ENCODE data around the gene OTUD5.
"Not testable (repeated sequence)": the region's sequence is repeated elsewhere in the genome, so short reads cannot be mapped to it uniquely, and the experiment has no call there.

Gene OTUD5

GRCh38 chrX:48905090-48905790, 52.2 kb downstream of the OTUD5 start:
- no peak for DNase-seq

GRCh38 chrX:48904626-48905025, 52.8 kb downstream of the OTUD5 start:
- DNase-seq: no peak

DNA sequence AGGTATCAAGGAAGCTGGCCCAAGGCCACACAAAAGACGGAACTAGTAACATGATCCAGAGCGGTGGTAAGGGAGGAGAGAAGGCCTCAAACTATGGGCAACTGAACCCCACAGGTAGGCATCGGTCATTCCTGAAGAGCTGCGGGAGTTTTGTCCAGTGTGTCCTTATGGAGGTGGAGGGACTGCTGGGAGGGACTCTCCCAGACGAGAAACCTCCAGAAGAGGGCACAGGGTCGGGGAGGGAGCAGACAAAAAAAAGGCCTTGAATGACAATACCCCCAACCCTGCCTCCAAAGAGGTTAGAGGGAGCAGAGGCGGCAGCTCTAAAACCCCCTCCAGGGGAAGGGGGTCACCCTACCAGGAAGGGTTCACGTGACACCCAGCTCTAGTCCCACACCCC, 53.2 kb downstream of the OTUD5 start:
- DNase-seq: no peak

GRCh38 chrX:48903290-48903689, 54.1 kb downstream of the OTUD5 start:
- DNase-seq: no peak

DNA sequence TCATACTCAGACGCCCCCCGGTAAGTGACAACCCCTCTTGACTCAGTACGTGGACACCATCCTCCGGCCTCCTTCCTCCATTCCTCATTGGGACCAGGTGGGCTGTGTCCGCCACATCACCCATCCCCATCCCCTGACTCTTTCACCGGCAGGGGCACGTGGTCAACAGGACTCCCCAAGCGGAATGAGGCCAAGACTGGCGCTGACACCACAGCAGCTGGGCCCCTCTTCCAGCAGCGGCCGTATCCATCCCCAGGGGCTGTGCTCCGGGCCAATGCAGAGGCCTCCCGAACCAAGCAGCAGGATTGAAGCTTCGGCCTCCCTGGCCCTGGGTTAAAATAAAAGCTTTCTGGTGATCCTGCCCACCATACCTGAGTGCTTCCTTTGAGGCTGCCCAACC, 54.6 kb downstream of the OTUD5 start:
- DNase-seq: no peak

GRCh38 chrX:48902135-48902534, 55.3 kb downstream of the OTUD5 start:
- no peak for DNase-seq

DNA sequence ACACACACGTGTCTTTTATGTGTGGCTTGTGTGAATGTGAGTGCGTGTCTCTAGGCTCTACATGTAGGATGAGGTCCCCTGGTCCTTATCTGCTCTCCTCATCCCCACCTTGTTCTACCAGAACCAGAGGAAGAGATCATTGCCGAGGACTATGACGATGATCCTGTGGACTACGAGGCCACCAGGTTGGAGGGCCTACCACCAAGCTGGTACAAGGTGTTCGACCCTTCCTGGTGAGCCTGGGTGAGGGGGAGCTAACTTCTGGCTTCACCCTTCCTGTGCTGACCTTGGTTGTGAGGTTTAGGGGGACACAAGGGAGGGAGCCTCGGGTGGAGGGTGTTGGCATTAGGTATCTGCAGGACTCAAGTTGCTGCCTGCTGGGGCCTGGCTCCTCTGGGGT, 56.3 kb downstream of the OTUD5 start:
- no peak for DNase-seq

GRCh38 chrX:48899078-48899410, 58.4 kb downstream of the OTUD5 start:
- no peak for DNase-seq

DNA sequence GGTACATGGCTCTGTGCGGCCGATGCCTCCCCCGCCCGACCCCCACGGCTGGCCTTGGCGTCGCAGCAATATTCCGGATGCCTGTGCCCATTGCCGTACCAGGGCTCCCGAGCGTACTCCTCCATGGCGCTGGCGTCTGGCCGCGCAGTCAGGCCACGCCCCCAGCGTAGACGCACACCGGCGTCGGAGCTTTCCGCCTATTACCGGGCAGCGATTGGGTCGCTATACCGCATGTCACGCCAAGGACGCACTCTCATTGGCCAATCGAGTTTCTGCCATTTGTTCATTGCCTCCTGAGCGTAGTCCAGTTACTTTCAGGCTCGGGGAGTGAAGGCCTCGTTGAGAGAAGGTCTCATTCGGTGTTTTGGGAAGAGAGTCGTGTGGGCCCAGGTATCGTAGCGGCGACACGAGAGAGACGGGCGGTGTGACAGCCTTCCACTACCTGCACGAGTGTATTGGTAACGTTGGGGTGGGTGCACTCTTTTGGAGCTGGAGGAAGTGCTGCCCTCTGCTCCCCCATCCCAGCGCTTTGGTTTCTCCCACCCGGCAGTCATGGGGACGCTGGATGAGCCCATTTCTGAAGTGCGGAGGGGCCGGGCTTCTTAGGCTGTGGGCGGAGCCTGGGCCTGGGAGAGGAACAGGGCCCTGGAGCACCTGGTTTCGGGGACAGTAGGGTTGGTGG, 59.6 kb downstream of the OTUD5 start, which contains the start of the genes PQBP1 and TIMM17B:
Gene PQBP1, plus strand, starts transcription at position 306 of the 682 bp plus-strand sequence. CDS start 580 bp downstream, outside the sequence.
Gene TIMM17B, minus strand, starts transcription at position 144 of the 682 bp plus-strand sequence. Its CDS starts 19 bp downstream, at position 125.
- peak; percentile 90 to 98 for DNase-seq

DNA sequence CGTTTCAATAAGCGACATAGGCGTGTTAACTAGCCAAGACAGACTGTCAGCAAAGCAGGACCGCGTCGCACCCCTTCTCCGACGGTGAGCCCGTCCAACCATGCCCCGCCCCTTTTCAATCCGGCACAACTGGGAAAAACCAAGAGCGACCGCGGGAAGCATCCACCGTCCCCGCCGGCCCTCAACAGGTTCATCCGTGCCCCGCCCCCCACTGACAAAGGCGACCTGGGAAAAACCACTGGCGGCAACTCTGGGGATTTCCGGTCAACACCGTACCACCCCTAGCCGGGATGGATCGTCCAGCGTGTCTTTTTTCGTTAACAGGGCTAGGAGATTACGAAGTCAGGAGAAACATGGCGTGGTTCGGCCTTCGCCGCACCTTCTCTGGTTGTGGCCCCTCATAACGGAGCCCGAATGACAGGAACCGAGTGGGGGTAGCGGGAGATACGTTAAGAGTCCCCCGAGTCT, 60.2 kb downstream of the OTUD5 start:
- DNase-seq: peak; percentile 79 to 84

- peak in 1 of 2 experiments; percentile 39 for DNase-seq
These were observed 60.8 kb downstream of the OTUD5 start for GRCh38 chrX:48896611-48897011.

DNA sequence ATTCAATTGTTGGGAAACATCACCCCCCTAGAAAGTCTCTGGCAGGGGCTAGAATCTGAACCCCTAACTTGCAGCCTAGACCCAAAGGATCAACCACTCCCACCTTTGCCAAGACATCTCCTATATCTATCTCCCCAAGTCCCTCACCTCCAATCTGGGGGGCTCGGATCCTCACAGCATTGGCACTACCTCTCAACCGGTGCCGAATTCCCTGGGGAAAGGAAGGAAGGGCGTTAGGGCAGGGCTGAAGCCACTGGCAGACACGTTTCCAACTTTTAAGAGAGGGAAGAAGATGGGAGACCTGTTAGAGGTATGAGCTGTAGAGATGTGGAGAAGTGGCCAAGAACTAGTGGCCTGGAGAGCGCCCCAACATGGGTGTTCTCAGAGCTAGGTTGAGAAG, 62.5 kb downstream of the OTUD5 start:
- DNase-seq: no peak

- no peak for DNase-seq
These were observed 63.7 kb downstream of the OTUD5 start for GRCh38 chrX:48893556-48894348.

DNA sequence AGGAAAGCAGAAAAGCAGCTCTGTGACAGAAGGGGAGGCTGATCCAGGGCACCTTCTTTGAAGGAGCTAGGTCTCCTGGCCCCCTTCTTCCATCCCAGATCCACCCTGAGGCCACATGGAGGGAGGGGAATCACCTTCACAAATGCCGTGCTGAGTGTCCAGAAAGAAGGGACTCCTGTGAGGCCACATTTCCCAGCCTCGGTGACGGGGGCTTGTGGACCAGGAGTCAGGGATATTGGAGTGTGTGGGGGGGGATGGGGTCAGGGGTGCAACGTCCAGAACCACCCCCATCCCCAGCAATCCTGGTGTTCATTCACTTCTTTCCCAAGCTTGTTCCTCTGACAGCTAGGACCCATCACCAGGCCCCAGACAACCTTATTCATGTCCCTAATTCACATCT, 64.5 kb downstream of the OTUD5 start:
- no peak for DNase-seq

- peak; percentile 78 for DNase-seq
These were observed 65.8 kb downstream of the OTUD5 start for GRCh38 chrX:48891402-48892288.

GRCh38 chrX:48890934-48891401, 66.4 kb downstream of the OTUD5 start:
- DNase-seq: no peak

DNA sequence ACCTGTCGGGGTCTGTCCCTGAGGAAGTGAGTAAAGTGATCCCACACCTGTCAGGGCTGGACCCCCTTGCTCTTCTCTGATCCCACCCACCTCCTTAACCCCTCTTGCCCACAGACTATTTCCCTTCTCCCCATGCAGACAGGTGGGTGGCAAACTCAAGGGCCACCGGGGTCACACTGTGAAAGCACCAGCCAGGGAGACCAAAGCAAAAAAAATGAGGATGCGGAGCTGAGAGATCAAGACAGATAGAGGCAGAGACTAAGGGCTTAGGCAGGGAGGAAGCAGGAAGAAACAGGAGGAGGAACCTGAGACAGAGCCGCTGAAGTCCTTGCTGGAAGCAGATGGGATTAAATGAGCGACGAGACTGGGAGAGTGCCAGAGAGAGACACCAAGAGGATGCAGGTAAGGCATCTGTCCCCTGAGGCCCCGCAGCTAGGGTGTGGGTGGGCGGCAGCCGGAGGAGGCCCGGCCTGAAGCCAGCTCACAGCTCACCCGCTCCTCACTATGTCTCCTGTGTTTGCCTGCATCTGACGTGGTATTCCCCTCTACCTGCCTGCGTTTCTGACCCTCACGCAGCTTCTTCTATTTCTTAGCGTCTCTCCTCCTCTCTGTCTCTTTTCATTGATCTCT, 67.0 kb downstream of the OTUD5 start:
- DNase-seq: no peak

DNA sequence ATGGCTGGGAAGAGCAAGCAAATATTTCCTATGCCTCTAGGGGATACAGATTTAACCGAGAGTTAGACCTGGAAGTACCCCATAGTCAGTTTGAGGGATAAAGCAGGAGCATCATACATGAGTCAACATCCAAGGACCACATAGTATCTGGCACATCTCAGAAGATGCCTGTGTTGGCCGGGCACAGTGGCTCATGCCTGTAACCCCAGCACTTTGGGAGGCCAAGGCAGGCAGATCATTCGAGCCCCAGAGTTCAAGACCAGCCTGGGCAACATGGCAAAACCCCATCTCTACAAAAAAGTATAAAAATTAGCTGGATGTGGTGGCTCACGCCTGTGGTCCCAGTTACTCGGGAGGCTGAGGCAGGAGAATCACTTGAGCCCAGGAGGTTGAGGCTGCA, 70.8 kb downstream of the OTUD5 start:
- DNase-seq: not testable (repeated sequence)

- DNase-seq: no peak
These were observed 73.7 kb downstream of the OTUD5 start for GRCh38 chrX:48883729-48884128.

GRCh38 chrX:48876944-48877343, 80.5 kb downstream of the OTUD5 start:
- not testable (repeated sequence) for DNase-seq

Measured in NCI-H2081 (cell line).